Measurements from ENCODE around the gene RAB34.
"Not testable (repeated sequence)": the region's sequence is repeated elsewhere in the genome, so short reads cannot be mapped to it uniquely, and the experiment has no call there.

DNA sequence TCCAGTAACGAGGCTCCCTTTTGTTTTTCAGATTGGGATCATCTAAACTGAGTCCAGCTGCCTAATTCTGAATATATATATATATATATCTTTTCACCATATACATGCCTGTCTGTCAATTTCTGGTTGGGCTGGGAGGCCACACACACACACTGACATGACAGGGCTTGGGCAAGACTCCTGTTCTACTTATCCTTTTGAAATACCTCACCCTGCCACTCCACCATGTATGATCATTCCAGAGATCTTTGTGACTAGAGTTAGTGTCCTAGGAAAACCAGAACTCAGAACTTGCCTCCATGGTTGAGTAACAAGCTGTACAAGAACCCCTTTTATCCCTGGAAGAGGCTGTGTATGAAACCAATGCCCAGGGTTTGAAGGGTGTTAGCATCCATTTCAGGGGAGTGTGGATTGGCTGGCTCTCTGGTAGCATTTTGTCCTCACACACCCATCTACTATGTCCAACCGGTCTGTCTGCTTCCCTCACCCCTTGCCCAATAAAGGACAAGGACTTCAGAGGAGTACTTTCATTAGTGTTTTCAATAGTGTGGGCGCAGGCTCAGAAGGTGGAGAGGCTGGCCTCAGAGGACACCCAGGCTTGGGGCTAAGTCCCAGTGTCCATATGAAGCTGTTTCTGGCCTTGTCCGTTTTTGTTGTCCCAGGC lies 6.3 kb upstream of the RAB34 start:
- TF ChIP-seq, protein P1, sequence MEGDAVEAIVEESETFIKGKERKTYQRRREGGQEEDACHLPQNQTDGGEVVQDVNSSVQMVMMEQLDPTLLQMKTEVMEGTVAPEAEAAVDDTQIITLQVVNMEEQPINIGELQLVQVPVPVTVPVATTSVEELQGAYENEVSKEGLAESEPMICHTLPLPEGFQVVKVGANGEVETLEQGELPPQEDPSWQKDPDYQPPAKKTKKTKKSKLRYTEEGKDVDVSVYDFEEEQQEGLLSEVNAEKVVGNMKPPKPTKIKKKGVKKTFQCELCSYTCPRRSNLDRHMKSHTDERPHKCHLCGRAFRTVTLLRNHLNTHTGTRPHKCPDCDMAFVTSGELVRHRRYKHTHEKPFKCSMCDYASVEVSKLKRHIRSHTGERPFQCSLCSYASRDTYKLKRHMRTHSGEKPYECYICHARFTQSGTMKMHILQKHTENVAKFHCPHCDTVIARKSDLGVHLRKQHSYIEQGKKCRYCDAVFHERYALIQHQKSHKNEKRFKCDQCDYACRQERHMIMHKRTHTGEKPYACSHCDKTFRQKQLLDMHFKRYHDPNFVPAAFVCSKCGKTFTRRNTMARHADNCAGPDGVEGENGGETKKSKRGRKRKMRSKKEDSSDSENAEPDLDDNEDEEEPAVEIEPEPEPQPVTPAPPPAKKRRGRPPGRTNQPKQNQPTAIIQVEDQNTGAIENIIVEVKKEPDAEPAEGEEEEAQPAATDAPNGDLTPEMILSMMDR (IDR thresholded peaks at IDR 0.05; ENCODE audit: low read depth, low read length, poor library complexity, severe bottlenecking): not testable (repeated sequence)
- not testable (repeated sequence) for TF ChIP-seq EZH2phosphoT487 (IDR thresholded peaks at IDR 0.05; ENCODE audit: borderline replicate concordance, low read length)
